ENCODE results near the gene GFAP. TPM values are rescaled to one million over a fixed set of nuclear protein-coding genes. Genes with fewer than 3 reads are reported as not detected.

The GFAP gene
- total and polyA plus RNA-seq, 2 donors (not counting 1 experiment from before 2014, with no cell fraction given): 0.31 to 1.3 TPM

DNA sequence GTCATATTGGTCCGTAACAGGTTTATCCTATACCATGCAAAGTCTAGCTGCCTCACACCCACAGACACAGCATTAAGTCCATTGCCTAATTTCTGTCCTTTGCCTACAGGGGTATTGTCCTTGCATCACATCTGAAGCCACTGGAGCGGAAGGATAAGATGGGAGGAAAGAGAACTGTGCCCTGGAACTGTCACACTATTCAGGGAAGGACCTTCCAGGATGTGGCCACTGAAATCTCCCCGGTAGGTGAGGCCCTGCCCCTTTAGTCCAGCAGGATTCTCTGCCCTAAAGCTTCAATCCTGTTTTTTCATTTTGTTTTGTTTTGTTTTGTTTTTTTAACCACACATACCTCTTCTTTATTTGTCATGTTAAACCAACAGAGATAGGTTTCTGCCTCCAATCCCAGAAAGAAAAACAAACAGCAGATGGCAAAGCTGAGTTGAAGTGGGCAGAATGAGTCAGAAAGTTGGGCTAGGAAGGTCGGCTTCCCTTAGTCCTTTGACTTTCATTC lies 13.8 kb downstream of the GFAP start:
- H3K36me3 ChIP-seq (ENCODE audit: control insufficient read depth, insufficient read depth, low read length): no peaks in the 10 kb centered on the region
- no peak overlapping the region for H3K9ac ChIP-seq (ENCODE audit: insufficient read depth, low read length)
- H3K27me3 ChIP-seq (ENCODE audit: control insufficient read depth, insufficient read depth, low read length): no peaks in the 10 kb centered on the region
- peak overlapping the region; percentile 9 for H3K4me2 ChIP-seq (ENCODE audit: extremely low read depth, insufficient read depth, low read length)
- no peak overlapping the region for H3K27ac ChIP-seq (ENCODE audit: insufficient read depth, low read length)
- no peak overlapping the region for H3K4me3 ChIP-seq (replicated peaks in 1 of 4; ENCODE audit: control extremely low read depth in 1 of 4, insufficient read depth in 1 of 4, low read depth in 3 of 4, low read length in 4 of 4)
- peak; percentile 68 to 76 for DNase-seq (ENCODE audit: low read depth in 2 of 2)
- TF ChIP-seq, protein P1, sequence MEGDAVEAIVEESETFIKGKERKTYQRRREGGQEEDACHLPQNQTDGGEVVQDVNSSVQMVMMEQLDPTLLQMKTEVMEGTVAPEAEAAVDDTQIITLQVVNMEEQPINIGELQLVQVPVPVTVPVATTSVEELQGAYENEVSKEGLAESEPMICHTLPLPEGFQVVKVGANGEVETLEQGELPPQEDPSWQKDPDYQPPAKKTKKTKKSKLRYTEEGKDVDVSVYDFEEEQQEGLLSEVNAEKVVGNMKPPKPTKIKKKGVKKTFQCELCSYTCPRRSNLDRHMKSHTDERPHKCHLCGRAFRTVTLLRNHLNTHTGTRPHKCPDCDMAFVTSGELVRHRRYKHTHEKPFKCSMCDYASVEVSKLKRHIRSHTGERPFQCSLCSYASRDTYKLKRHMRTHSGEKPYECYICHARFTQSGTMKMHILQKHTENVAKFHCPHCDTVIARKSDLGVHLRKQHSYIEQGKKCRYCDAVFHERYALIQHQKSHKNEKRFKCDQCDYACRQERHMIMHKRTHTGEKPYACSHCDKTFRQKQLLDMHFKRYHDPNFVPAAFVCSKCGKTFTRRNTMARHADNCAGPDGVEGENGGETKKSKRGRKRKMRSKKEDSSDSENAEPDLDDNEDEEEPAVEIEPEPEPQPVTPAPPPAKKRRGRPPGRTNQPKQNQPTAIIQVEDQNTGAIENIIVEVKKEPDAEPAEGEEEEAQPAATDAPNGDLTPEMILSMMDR (conservative IDR thresholded peaks at IDR 0.05 in 1 of 2, IDR thresholded peaks at IDR 0.05 in 1 of 2; ENCODE audit: low read depth in 1 of 2, low read length in 2 of 2): peak; percentile 19 to 22
- TF ChIP-seq EZH2 (IDR thresholded peaks at IDR 0.05; ENCODE audit: low read length, missing control alignments): no peak
- no peak overlapping the region for H2AFZ ChIP-seq (ENCODE audit: low read length)
- H3K79me2 ChIP-seq (ENCODE audit: control insufficient read depth, insufficient read depth, low read length): peaks cover 25% of the 10 kb centered on the region
- H4K20me1 ChIP-seq (ENCODE audit: control insufficient read depth, extremely low read depth, insufficient read depth, low read length): no peaks in the 10 kb centered on the region
- peaks cover 32% of the 10 kb centered on the region for H3K4me1 ChIP-seq (ENCODE audit: control insufficient read depth, extremely low read depth, insufficient read depth, low read length)
- no peaks in the 10 kb centered on the region for H3K9me3 ChIP-seq (ENCODE audit: control insufficient read depth, insufficient read depth, low read depth, low read length)

DNA sequence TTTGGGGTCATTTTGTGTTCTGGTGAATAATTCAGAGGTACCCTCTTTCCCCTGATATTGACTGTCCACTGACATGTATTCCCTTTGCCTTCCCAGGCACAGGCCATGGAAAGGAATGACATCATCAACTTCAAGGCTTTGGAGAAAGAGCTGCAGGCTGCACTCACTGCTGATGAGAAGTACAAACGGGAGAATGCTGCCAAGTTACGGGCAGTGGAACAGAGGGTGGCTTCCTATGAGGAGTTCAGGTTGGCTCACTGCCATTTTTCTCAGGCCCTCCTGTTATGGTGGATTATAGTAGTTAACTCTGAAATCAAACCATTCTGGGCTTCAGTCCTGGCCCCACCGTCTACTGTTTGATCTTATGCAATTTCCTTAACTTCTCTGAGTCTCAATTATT lies 14.4 kb downstream of the GFAP start:
- DNase-seq (ENCODE audit: low read depth in 2 of 2): peak; percentile 87 to 90
- H3K27ac ChIP-seq (ENCODE audit: insufficient read depth, low read length): no peak overlapping the region
- H3K9ac ChIP-seq (ENCODE audit: insufficient read depth, low read length): no peak overlapping the region
- peak overlapping the region; percentile 9 for H3K4me2 ChIP-seq (ENCODE audit: extremely low read depth, insufficient read depth, low read length)
- H3K79me2 ChIP-seq (ENCODE audit: control insufficient read depth, insufficient read depth, low read length): peaks cover 29% of the 10 kb centered on the region
- H2AFZ ChIP-seq (ENCODE audit: low read length): no peak overlapping the region
- no peaks in the 10 kb centered on the region for H3K36me3 ChIP-seq (ENCODE audit: control insufficient read depth, insufficient read depth, low read length)
- H3K27me3 ChIP-seq (ENCODE audit: control insufficient read depth, insufficient read depth, low read length): no peaks in the 10 kb centered on the region
- no peaks in the 10 kb centered on the region for H4K20me1 ChIP-seq (ENCODE audit: control insufficient read depth, extremely low read depth, insufficient read depth, low read length)
- H3K4me1 ChIP-seq (ENCODE audit: control insufficient read depth, extremely low read depth, insufficient read depth, low read length): peaks cover 27% of the 10 kb centered on the region
- H3K4me3 ChIP-seq (replicated peaks in 1 of 4; ENCODE audit: control extremely low read depth in 1 of 4, insufficient read depth in 1 of 4, low read depth in 3 of 4, low read length in 4 of 4): no peak overlapping the region
- no peaks in the 10 kb centered on the region for H3K9me3 ChIP-seq (ENCODE audit: control insufficient read depth, insufficient read depth, low read depth, low read length)
- TF ChIP-seq, protein P1 (conservative IDR thresholded peaks at IDR 0.05 in 1 of 2, IDR thresholded peaks at IDR 0.05 in 1 of 2; ENCODE audit: low read depth in 1 of 2, low read length in 2 of 2): no peak
- no peak for TF ChIP-seq EZH2 (IDR thresholded peaks at IDR 0.05; ENCODE audit: low read length, missing control alignments)

DNA sequence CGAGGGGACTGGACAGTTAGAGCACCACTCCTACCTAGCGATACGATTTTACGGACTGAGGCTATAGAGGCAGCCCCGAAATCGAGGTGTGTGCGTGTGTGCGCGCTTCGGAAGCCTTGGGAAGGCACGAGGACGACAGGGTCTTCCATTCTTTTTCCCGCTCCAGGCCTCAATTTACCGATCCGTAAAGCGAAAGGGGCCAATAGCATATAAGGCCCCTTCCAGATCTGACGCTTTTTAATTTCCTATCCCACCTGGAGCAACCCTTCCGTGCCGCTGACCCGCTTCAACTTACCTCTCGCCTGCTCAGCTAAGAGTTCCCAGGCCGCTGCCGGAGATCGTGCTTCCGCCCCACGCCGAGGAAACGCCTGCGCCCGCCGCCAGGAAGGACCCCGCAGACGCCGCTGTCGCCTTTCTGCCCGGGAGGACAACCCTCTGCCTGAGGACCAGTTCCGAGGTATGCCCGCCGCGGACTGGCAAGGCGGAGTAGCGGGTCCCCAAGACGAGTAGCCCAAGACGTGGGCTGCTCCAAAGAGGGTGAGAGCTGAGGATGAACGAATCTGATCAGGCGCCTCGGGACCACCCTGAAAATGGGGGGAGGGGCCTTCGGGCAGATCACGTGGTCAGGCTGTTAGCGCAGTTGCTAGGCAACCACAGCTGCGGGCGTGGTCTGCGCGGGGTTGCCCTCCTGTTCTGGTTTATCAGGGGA lies 16.1 kb downstream of the GFAP start, which contains the start of gene EFTUD2:
Gene EFTUD2 (minus strand): TSS at position 372 of the 709 bp plus-strand sequence. CDS start 4,924 bp downstream, outside the sequence.
- peak; percentile 85 to 93 for DNase-seq (ENCODE audit: low read depth in 2 of 2)
- Histone ChIP-seq H3K9me3 (ENCODE audit: control insufficient read depth, insufficient read depth, low read depth, low read length) (no peaks in the 10 kb centered on the region), H3K27me3 (ENCODE audit: control insufficient read depth, insufficient read depth, low read length) (no peaks in the 10 kb centered on the region), H3K27ac (ENCODE audit: insufficient read depth, low read length) (peak within 1 kb of the TSS; percentile 99), H3K4me2 (ENCODE audit: extremely low read depth, insufficient read depth, low read length) (peak within 1 kb of the TSS; percentile 97), H2AFZ (ENCODE audit: low read length) (peak within 1 kb of the TSS; percentile 50), H3K4me3 (replicated peaks in 1 of 4; ENCODE audit: control extremely low read depth in 1 of 4, insufficient read depth in 1 of 4, low read depth in 3 of 4, low read length in 4 of 4) (peak within 1 kb of the TSS; percentile 52 to 99 (median 88)), H3K79me2 (ENCODE audit: control insufficient read depth, insufficient read depth, low read length) (peaks cover 33% of the 10 kb centered on the region), H3K9ac (ENCODE audit: insufficient read depth, low read length) (peak within 1 kb of the TSS; percentile 99), H3K4me1 (ENCODE audit: control insufficient read depth, extremely low read depth, insufficient read depth, low read length) (peaks cover 17% of the 10 kb centered on the region), H3K36me3 (ENCODE audit: control insufficient read depth, insufficient read depth, low read length) (no peaks in the 10 kb centered on the region), H4K20me1 (ENCODE audit: control insufficient read depth, extremely low read depth, insufficient read depth, low read length) (no peaks in the 10 kb centered on the region)
- TF ChIP-seq EZH2 (IDR thresholded peaks at IDR 0.05; ENCODE audit: low read length, missing control alignments): no peak
- TF ChIP-seq, protein P1 (conservative IDR thresholded peaks at IDR 0.05 in 1 of 2, IDR thresholded peaks at IDR 0.05 in 1 of 2; ENCODE audit: low read depth in 1 of 2, low read length in 2 of 2): no peak
